CD4-positive, alpha-beta T cell treated with Interleukin-6 for 4 hours (primary cell): ENCODE data around the gene TEX2.
"Not testable (repeated sequence)": the region's sequence is repeated elsewhere in the genome, so short reads cannot be mapped to it uniquely, and the experiment has no call there.

Experiments
- DNase-seq: peaks from one replicate; pipeline ENCODE4 v3.0.0-alpha.2; 2020; ENCODE audit warnings: mixed read lengths

TEX2 gene

DNA sequence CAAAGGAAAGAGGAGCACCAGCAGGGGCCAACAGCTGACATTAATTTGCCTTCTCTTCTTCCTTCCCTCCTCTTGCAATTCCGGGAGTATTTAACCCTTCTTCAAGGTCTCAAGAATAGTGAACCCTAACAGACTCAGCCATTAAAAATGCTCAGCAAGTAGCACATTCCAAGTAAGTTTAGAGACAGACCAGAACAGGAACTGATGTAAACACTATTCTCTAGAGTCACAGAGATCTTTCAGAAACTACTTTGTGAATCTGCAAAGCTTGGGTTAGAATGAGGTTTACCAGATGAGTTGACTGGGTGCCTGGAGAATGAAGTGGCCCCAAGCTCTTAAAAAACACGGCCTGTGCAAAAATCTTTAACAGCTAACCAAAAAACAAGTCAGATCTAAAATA, 50.9 kb downstream of the TEX2 start:
- DNase-seq: no peak

DNA sequence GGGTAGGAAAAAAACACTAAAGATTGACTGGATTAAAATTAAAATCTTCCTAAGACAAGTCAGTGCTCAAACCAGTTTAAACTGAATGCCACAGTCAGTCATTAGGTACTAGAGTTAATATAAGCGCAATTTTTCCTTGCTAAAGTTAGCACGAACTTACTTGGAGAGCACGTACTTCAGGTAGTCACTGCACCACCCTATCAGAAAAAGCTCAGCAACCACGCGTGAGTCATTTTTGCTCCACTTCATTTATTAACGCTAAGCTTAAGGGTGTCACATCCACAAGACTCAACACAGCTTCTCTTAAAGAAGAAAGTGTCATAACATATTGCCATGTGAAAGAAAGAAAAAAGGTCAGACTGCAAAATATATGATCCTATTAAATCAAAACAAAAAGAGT, 53.1 kb downstream of the TEX2 start:
- no peak for DNase-seq

DNA sequence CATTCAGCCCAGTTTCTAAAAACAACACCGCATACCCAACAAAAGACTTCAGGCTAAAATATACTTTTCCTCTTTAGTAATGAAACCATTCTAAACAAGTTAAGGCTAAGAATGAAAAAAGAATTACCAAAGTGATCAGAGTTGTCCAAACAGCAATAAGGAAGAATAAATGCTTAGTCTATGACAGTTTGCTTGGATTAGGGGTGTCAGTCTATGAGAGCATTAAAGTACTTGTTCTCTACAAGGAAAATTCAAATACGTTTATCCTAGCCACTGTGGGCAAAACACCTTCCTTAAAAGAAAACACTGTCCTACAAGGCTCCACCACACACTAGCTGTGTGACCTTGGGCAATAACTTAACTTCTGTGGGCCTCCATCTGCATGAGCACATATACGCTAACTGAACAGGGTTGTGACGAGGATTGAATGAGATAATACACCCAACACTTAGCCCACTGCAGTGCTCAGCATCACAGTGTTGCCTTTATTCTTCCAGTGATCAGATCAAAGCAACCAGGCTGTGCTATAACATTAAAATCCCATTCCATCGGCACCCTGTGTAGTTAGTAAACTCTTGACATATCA, 53.6 kb downstream of the TEX2 start:
- DNase-seq: no peak

DNA sequence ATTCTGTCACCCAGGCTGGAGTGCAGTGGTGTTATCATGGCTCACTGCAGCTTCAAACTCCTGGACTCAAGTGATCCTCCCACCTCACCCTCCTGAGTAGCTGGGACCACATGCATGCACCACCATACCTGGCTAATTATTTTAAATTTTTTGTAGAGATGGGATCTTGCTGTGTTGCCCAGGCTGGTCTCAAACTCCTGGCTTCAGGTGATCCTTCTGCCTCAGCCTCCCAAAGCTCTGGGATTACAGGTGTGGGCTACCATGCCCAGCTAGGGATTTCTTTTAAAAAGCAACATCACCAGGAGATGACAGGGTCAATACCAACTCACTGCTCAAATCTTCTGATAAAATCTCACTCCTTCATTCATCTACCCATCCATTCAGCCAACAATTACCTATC, 54.4 kb downstream of the TEX2 start:
- DNase-seq: not testable (repeated sequence)

DNA sequence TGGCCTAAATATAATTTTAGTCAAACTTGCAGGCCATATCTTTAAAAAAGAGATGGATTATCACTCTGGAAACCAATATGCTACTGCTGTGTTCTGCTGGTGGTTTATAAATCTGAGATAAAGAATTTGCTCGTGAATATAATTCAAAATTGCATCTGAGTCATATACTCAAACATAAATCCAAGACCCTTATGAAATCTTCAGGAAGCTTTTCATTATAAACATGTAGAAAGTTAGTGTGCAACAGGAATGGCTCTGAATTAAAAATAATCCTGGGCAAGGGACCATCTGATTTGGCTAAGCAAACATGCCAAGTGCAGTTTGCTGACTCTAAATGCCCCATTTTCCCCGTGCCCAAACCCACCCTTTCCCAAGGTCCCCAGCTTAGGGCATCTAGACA, 57.3 kb downstream of the TEX2 start:
- no peak for DNase-seq

DNA sequence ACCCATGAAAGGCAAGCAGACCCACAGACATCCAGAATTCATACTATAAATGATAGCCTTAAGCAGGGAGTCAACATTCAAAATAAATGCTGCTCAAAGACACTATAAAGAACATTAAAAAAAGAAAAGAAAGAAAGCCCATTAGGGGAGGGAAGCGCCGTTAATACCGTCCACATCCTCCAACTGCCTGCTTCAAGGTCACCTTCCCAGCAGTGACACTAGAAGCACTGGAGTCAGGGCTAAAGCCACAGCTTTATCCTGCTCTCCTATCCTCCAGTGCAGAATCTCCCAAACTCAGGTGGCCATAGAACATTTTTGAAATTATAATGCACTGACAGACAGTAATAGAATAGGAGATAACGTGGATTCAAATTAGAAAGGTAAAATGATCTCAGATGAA, 59.4 kb downstream of the TEX2 start:
- no peak for DNase-seq

DNA sequence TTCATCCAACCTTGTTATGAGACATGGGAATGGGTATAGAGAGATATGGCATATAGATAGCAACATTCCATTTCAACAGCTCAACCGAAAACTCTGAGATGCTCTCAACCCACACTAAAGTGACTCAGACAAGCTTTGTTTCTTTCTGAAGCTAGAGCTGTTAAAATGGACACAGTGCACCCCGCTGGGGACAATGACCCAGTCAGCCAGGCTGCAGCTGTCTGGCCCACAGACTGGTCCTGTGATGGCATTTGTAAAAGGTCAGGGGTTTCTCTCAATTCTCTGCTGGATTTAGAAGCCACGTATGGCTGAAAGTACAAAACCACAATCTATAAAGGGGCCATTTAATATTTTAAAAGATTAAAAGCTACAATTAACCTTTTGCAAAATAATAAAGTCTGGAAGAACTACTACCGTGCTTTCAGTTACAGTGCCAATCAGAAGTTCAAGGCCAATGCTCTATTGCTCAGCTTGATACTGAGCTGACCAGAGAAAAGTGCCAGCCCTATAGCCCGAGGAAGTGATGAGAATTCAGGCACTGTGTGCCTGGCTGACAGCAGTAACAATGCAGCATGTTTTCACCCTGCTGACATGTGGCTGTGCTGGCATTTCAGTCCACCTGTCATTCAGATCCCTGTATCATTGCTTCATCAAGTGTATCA, 60.2 kb downstream of the TEX2 start:
- DNase-seq: no peak

DNA sequence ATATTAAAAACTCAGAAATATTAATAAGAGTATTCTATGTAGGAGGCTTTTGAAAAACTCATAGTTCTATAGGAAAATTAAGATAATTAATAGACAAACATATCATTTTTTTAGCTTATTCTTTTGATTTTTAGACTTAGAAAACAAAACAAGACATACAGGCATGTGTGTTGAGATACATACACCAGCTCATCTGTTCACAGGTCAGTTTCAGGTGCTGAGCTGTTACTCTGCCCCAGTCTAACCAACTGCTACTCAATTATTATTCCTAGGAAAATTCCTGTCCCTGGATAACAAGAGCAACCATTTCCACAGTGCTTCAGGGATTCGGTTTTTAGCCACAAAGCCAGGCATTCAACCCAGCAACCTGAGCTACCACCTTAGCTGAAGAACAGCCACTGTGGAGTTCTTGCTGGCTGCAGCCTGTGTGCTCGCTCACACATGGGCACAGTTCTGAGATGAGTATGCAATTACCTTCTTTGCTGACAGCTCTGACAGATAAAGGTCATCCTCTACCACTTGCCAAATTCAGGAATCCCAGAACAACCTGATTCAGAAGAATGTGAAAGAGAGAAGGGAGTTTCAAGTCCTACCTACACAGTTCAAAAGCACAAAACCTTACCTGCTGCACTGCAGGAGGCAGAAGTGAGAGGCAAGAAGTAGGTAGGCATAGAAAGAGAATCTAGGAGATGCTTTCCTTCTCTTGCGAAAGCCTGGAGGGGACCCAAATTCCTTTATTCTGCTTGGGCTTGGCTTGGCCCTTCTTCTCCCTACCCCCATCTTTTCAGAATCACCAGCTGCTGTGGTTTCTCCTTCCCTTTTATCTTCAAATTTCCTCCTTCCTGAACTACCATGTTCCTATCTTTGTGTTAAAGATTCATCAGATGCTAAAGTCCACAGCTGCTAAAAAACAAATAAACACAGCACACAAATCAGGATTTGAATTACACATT, 62.7 kb downstream of the TEX2 start:
- DNase-seq: no peak

DNA sequence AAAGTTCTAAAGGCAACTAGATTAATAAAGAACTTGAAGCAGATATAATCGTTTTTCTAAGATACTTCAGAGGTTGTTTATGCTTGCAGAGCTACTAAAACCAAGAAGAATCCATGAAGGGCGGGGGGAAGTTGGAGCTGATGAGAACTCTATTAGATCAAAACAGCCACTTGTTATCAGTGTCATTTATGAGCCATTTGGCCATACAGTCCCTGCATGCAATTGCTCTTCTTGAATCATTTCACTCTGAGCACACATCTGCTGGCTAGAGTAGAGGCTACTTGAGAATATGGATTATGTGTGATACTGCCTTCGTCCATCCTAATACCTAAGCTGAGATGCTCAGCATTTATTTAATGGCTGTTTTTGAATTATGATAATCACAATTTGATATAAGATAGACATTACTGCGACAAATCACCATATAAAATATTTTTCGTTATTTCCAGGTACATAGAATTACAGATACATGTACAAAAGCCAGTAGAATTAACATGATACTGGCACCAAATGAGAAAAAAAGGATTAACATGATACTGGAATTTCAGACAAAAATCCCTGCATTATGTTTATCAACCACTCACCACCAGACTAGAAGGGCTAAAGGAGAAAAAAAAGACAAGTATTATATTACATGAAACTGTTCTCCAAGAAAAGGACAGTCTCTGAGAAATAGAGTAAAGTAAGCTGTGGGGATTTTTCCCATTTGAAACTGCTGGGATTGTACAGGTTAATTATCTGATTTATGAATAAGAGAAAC, 64.5 kb downstream of the TEX2 start:
- DNase-seq: no peak

DNA sequence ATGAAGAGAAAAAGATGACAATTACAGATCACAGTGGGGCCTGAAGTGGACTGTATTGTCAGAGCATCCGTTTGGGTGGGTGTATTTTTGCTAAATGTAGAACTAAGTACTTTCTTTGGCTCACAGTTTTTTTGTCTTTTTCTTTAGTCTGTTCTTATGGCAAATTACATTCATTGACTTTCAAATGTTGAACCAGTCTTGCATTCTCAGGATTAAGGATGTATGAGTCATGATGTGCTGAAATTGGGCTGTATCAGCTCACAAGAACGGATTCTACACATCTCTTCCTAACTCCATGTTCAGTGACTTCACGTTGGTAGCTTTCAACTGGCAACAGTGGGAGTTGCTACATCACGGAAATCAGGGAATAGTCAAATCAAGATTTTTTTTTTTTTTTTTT, 66.5 kb downstream of the TEX2 start:
- no peak for DNase-seq

DNA sequence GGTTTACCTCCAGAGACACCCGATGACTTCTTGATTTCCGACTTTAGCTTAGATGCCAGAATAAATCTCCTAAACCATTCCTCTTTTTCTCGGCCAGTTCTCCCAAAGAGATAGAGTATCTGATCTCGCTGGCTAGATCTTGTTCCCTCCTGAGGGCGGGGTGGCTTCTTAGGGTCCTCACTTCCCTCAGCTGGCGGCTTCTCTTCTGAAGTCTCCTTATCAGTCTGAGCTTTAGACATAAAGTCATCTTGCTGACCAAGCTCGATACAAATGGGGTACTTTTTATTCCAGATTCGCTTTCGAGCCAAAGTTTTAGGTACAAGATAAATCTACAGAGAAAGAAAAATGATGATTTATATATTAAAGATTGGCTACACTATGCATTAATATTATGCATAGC, 69.5 kb downstream of the TEX2 start:
- DNase-seq: no peak

DNA sequence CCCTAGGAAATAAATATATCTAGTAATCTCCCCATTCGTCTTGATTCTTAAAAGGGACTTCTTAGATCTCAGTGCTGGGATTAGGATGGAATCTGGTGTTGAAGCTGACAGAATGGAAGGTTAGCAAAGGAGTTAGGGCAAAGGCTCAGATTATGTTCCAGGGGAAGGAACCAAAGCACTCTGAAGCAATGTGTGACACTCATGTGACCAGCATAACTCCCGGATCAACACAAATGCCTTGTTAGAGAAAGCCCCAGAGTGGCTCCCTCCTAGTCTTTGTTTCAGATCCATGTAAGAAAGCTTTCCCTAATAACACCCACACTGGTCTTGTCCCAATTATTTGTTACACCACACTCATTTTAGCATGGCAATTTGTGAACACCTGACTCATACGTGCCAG, 70.5 kb downstream of the TEX2 start:
- DNase-seq: no peak

DNA sequence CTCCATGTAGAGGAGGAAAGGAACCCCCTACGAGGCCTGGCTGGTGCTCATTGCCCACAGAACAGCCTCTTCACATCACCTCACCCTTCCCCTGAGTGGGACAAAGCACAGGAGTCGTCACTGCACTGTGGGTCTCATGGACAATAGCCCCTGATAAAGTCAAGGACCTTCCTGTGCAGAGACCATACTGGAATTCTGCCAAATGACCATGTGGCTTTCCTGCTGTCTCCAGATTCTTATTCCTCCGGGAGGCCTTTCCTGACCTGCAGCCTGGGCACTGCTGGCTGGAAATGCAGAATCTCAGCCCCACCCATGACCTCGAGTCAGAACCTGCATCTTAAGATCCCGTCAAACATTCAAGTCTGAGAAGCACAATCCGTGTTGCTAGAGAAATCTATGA, 72.6 kb downstream of the TEX2 start:
- no peak for DNase-seq

DNA sequence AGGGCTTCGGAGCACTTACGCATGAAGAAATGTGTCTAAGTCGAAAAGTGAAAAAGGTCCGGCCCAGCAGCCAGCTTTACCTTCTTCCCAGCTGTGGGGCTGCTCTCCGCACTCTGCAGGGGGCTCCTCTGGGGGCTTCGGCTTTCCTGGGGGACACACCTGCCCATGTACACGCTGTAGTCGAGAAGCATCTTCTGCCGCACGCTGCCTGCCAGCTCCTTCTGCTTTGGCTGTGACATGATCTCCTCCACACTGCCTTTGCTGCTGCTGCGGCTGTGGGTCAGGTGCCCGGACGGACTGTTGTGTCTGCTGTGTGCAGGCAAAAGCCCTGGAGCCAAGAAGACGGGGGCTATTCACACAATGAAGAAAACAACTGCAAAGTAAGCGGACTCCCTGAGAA, 75.0 kb downstream of the TEX2 start:
- DNase-seq: no peak

DNA sequence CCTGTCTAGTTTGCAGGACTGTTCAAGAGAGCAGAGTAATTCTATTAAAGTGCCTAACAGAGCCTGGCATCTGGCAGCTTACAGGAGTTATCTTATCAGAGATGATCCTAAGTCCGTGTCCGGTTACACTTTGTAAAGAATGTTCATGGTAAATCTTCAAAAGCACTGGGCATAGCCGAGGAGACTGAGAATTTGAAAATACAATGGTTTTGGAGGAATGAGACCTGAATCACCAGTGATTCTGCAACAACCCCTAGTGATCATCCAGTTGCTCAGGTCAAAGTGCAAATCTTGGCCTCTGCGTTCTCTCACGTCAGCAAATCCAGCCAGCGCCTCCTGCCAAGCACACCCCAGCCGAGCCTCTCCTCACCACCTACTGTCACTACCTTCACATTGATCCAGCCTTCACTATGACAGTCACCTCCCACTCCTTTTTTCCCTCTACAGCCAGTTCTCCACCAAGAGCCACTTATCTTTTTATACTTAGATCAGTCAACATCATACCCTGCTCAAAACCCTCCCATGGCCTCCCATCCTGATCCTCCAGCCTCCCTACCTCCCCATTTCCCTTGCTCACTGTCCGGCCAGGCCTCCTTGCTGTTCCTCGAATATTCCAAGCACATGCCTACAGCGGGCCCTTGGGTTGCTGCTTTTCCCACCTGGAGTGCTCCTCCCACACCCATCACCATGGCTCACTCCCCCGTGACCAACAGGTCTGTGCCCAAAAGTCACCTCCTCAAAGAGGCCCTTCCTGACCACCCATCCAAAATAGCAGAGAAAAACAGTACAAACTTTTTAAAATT, 75.8 kb downstream of the TEX2 start:
- no peak for DNase-seq

DNA sequence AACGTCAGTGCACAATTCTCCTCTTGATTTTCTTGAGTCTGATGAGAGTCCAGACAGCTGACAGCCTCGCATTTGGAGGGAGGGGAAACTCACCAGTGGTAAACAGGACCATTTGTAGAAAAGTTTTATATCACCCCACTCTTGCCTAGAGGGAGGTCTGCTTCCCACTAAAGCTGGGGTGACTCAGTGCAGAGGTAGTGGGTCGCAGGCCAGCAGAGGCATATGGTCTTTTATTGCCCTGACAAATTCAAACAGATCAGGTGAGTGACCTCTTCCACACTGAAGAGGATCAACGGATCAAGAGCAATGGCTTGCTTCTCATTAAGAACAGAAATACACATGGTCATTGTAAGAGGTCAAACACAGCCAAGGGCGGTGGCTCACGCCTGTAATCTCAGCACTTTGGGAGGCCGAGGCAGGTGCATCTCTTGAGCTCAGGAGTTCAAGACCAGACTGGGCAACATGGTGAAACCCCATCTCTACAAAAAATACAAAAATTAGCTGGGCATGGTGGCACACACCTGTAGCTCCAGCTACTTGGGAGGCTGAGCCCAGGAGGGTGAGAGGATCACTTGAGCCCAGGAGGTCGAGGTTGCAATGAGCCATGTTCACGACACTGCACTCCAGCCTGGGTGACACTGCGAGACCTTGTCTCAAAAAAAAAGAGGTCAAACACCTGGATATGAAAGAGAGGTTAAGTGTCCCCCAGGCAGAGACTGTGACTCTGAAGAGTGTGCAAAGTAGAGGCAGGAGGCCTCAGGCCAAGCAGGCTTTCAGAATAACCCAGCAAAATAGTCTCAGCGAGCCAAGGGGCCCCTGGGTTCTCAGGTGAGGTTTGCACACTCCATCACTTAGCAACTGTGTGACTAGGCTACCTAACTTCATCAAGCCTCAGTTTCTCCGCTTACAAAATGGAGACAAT, 76.6 kb downstream of the TEX2 start:
- no peak for DNase-seq

DNA sequence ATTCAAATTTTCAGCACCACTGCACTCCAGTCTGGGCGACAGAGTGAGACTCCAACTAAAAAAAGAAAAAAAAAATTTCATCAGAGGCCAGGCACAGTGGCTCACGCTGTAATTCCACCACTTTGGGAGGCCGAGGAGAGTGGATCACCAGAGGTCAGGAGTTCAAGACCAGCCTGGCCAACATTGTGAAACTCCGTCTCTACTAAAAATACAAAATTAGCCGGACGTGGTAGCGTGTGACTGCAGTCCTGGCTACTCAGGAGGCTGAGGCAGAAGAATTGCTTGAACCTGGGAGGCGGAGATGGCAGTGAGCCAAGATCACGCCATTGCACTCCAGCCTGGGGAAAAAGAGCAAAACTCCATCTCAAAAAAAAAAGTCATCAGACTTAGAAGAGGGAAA, 77.5 kb downstream of the TEX2 start:
- not testable (repeated sequence) for DNase-seq

DNA sequence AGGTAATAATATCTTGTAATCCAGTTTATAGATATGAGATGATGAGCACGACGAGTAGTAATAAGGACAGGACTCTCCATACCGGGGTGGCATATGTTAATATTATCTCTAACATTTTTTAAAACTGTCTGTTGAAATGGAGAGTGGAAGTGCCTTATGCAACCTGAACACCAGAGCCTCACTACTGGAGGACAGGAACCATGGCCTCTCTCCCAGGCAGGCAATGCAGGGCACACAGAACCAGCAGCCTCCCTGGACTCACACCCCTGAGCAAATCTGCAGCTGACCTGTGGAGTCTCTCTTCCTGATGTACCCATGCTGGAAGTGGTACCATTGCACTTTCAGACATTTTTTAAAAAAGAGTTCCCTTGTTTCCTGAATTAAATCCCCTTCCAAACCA, 78.0 kb downstream of the TEX2 start:
- DNase-seq: no peak

DNA sequence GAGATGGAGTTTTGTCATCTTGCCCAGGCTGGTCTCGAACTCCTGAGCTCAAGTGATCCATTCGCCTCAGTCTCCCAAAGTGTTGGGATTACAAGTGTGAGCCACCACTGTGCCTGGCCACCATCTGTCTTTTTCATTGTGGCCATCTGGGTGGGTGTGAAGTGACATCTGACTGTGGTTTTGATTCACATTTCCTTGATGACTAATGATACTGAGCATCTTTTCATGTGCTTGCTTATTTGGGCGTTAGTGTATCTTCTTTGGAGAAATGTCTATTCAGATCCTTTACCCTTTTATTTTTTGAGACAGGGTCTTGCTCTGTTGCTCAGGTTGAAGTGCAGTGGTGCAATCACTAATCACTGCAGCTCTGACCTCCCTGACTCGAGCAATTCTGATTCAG, 79.2 kb downstream of the TEX2 start:
- DNase-seq: no peak

DNA sequence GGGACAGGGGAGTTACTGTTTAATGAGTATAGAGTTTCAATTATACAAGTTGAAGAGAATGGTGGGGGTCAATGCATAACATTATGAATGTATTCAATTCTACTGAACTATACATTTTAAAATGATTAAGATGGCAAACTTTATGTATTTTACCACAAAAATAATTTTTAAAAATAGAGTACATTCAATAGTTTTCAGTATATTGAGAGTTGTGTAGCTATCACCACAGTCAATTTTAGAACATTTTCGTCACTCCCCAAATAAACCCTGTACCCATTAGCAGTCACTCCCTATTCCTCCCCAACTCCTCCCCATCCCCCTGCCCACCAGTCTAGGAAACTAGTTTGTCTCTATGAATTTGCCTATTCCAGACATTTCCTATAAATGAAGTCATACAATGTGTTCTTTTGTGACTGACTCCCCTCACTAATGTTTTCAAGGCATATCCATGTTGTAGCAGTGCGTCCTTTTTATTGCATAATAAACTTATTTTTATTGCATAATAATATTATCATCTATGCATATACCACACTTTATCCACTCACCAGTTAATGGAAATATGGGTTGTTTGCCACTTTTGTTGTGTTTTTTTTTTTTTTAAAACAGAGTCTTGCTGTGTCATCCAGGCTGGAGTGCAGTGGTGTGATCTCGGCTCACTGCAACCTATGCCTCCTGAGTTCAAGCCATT, 80.6 kb downstream of the TEX2 start:
- DNase-seq: no peak
